Skeletal muscle cell (primary cell): Measurements from ENCODE around the gene PLEKHF1.
A peak's percentile ranks its signal among the peaks of the same experiment; 100 is the strongest.

ENCODE experiments used
- DNase-seq: peaks from one replicate; pipeline ENCODE4 v3.0.0-alpha.2; 2010; ENCODE audit warnings: low read depth
- H3K4me3 ChIP-seq: 2 replicates; pipeline ENCODE4 v1.5.1; 2011; ENCODE audit warnings: low read depth, mild to moderate bottlenecking, control low read depth, low read length, moderate library complexity

Gene PLEKHF1

GRCh38 chr19:29675120-29675649 lies 9.9 kb downstream of the PLEKHF1 start:
- DNase-seq = no peak
- H3K4me3 ChIP-seq = no peak overlapping the region

GRCh38 chr19:29675650-29676186 lies 10.5 kb downstream of the PLEKHF1 start:
- DNase-seq = no peak
- no peak overlapping the region for H3K4me3 ChIP-seq

GRCh38 chr19:29676586-29676985 lies 11.3 kb downstream of the PLEKHF1 start:
- no peak overlapping the region for H3K4me3 ChIP-seq
- DNase-seq = no peak

GRCh38 chr19:29677001-29677817 lies 11.9 kb downstream of the PLEKHF1 start:
- H3K4me3 ChIP-seq = no peak overlapping the region
- DNase-seq = no peak

GRCh38 chr19:29678484-29679106 lies 13.3 kb downstream of the PLEKHF1 start:
- H3K4me3 ChIP-seq = no peak overlapping the region
- DNase-seq = no peak

GRCh38 chr19:29679598-29680210 lies 14.4 kb downstream of the PLEKHF1 start:
- no peak for DNase-seq

GRCh38 chr19:29680447-29680846 lies 15.2 kb downstream of the PLEKHF1 start:
- no peak for DNase-seq
- H3K4me3 ChIP-seq = no peak overlapping the region

More at GRCh38 chr19:29679598-29680210, 14.4 kb downstream of the PLEKHF1 start:
- no peak overlapping the region for H3K4me3 ChIP-seq

- H3K4me3 ChIP-seq = no peak overlapping the region
- no peak for DNase-seq
Measured at GRCh38 chr19:29680937-29681336, 15.7 kb downstream of the PLEKHF1 start.

- no peak for DNase-seq
- no peak overlapping the region for H3K4me3 ChIP-seq
Measured at GRCh38 chr19:29681422-29682235, 16.4 kb downstream of the PLEKHF1 start.

GRCh38 chr19:29682236-29682895 lies 17.1 kb downstream of the PLEKHF1 start:
- no peak overlapping the region for H3K4me3 ChIP-seq
- DNase-seq = no peak

GRCh38 chr19:29683009-29683408 lies 17.7 kb downstream of the PLEKHF1 start:
- no peak for DNase-seq
- no peak overlapping the region for H3K4me3 ChIP-seq

GRCh38 chr19:29685326-29685725 lies 20.1 kb downstream of the PLEKHF1 start:
- H3K4me3 ChIP-seq = no peak overlapping the region
- no peak for DNase-seq

GRCh38 chr19:29686285-29686805 lies 21.1 kb downstream of the PLEKHF1 start:
- no peak overlapping the region for H3K4me3 ChIP-seq

GRCh38 chr19:29687244-29687896 lies 22.1 kb downstream of the PLEKHF1 start:
- H3K4me3 ChIP-seq = peak overlapping the region; percentile 39
- DNase-seq = peak; percentile 94

More at GRCh38 chr19:29686285-29686805, 21.1 kb downstream of the PLEKHF1 start:
- DNase-seq = no peak

GRCh38 chr19:29687897-29688728 lies 22.9 kb downstream of the PLEKHF1 start:
- peak; percentile 60 for DNase-seq
- no peak overlapping the region for H3K4me3 ChIP-seq

- no peak overlapping the region for H3K4me3 ChIP-seq
- no peak for DNase-seq
Measured at GRCh38 chr19:29690842-29691241, 25.6 kb downstream of the PLEKHF1 start.

- H3K4me3 ChIP-seq = no peak overlapping the region
- no peak for DNase-seq
Measured at GRCh38 chr19:29694161-29694560, 28.9 kb downstream of the PLEKHF1 start.
